Chondrocyte (in vitro differentiated cells): ENCODE results near the gene TSSK2. TPM values are rescaled to one million over a fixed set of nuclear protein-coding genes. Genes with fewer than 3 reads are reported as not detected.
A peak's percentile ranks its signal among the peaks of the same experiment; 100 is the strongest.
"Not testable (repeated sequence)": the region's sequence is repeated elsewhere in the genome, so short reads cannot be mapped to it uniquely, and the experiment has no call there.

Experiments used
- DNase-seq: peaks from one replicate; pipeline ENCODE4 v3.0.0; 2021; ENCODE audit warnings: mixed read lengths, low spot score
- H3K27ac Mint-ChIP-seq: one replicate; pipeline ENCODE4 v1.8.0; 2021; ENCODE audit warnings: mild to moderate bottlenecking, moderate library complexity, mixed read lengths; ENCODE audit not compliant: unreplicated experiment
- H3K27me3 Mint-ChIP-seq: 2 replicates; pipeline ENCODE4 v1.8.0; 2021; ENCODE audit warnings: low read depth, mixed read lengths
- H3K36me3 Mint-ChIP-seq: 2 replicates; pipeline ENCODE4 v1.8.0; 2021; ENCODE audit warnings: low read depth, mixed read lengths
- H3K4me1 Mint-ChIP-seq: 2 replicates; pipeline ENCODE4 v1.8.0; 2021; ENCODE audit warnings: low read depth, mild to moderate bottlenecking, mixed read lengths
- H3K4me3 Mint-ChIP-seq: one replicate; pipeline ENCODE4 v1.8.0; 2021; ENCODE audit warnings: mild to moderate bottlenecking, moderate library complexity, mixed read lengths; ENCODE audit not compliant: unreplicated experiment
- H3K9me3 Mint-ChIP-seq: 2 replicates; pipeline ENCODE4 v1.8.0; 2021; ENCODE audit warnings: low read depth, mixed read lengths
- CTCF ChIP-seq: fragments of 200-600 bp; sonication (generic); IDR thresholded peaks from 2 replicates; pipeline ENCODE4 v1.5.0; 2021; ENCODE audit warnings: antibody characterized with exemption, mild to moderate bottlenecking, moderate library complexity
- total RNA-seq: library from RNA; stranded (reverse); gene quantifications from 3 replicates; pipeline ENCODE4 v1.2.1, GENCODE V29; 2021

TSSK2 gene
- total RNA-seq, 1 donor from 2014 or later, result not detected

- Mint-ChIP-seq H3K36me3 (peaks cover 8% of the 10 kb centered on the region), H3K4me3 (peak overlapping the region; percentile 12), H3K27ac (no peak overlapping the region), H3K27me3 (peaks cover 42% of the 10 kb centered on the region), H3K4me1 (peaks cover 5% of the 10 kb centered on the region), H3K9me3 (peaks cover 4% of the 10 kb centered on the region)
- DNase-seq, result no peak
- no peak for TF ChIP-seq CTCF
Observed at GRCh38 chr22:19151329-19152191, 20.5 kb downstream of the TSSK2 start.

GRCh38 chr22:19152942-19153883, 22.1 kb downstream of the TSSK2 start:
- no peak overlapping the region for H3K4me3 Mint-ChIP-seq
- no peak overlapping the region for H3K27ac Mint-ChIP-seq
- peaks cover 4% of the 10 kb centered on the region for H3K9me3 Mint-ChIP-seq
- no peak for DNase-seq
- TF ChIP-seq CTCF, result no peak
- peaks cover 5% of the 10 kb centered on the region for H3K4me1 Mint-ChIP-seq
- peaks cover 8% of the 10 kb centered on the region for H3K36me3 Mint-ChIP-seq
- H3K27me3 Mint-ChIP-seq, result peaks cover 35% of the 10 kb centered on the region

- peaks cover 30% of the 10 kb centered on the region for H3K27me3 Mint-ChIP-seq
- not testable (repeated sequence) for H3K36me3 Mint-ChIP-seq, H3K9me3 Mint-ChIP-seq
Observed at GRCh38 chr22:19156109-19156508, 25.0 kb downstream of the TSSK2 start.

GRCh38 chr22:19158649-19159048, 27.5 kb downstream of the TSSK2 start:
- not testable (repeated sequence) for H3K4me3 Mint-ChIP-seq, H3K36me3 Mint-ChIP-seq, H3K4me1 Mint-ChIP-seq, H3K9me3 Mint-ChIP-seq, H3K27ac Mint-ChIP-seq, DNase-seq
- peaks cover 17% of the 10 kb centered on the region for H3K27me3 Mint-ChIP-seq

More at GRCh38 chr22:19156109-19156508, 25.0 kb downstream of the TSSK2 start:
- H3K4me1 Mint-ChIP-seq, H3K27ac Mint-ChIP-seq, H3K4me3 Mint-ChIP-seq, DNase-seq: not testable (repeated sequence)

GRCh38 chr22:19164425-19164824, 33.3 kb downstream of the TSSK2 start:
- Mint-ChIP-seq H3K4me1 (no peaks in the 10 kb centered on the region), H3K4me3 (no peak overlapping the region), H3K27ac (no peak overlapping the region), H3K36me3 (peaks cover 2% of the 10 kb centered on the region), H3K9me3 (no peaks in the 10 kb centered on the region), H3K27me3 (peaks cover 33% of the 10 kb centered on the region)
- no peak for DNase-seq
- TF ChIP-seq CTCF, result no peak

GRCh38 chr22:19166421-19166820, 35.3 kb downstream of the TSSK2 start:
- H3K27ac Mint-ChIP-seq, result no peak overlapping the region
- peaks cover 39% of the 10 kb centered on the region for H3K27me3 Mint-ChIP-seq
- no peaks in the 10 kb centered on the region for H3K9me3 Mint-ChIP-seq
- DNase-seq, result no peak
- peaks cover 2% of the 10 kb centered on the region for H3K36me3 Mint-ChIP-seq
- peaks cover 9% of the 10 kb centered on the region for H3K4me1 Mint-ChIP-seq
- H3K4me3 Mint-ChIP-seq, result no peak overlapping the region
- no peak for TF ChIP-seq CTCF
